Middle frontal gyrus (tissue), 1 donor: ENCODE measurements around the gene DUSP16.
"Not testable (repeated sequence)": the region's sequence is repeated elsewhere in the genome, so short reads cannot be mapped to it uniquely, and the experiment has no call there.

Source experiments
- DNase-seq: peaks from one replicate; pipeline ENCODE4 v3.0.0-alpha.2; 2015; ENCODE audit warnings: low spot score; ENCODE audit errors: extremely low spot score

DUSP16 gene

GRCh38 chr12:12522657-12523056 lies 40.0 kb downstream of the DUSP16 start:
- not testable (repeated sequence) for DNase-seq

GRCh38 chr12:12521888-12522287 lies 40.8 kb downstream of the DUSP16 start:
- DNase-seq = no peak

- peak; percentile 51 for DNase-seq
Measured at GRCh38 chr12:12521044-12521485, 41.6 kb downstream of the DUSP16 start.

GRCh38 chr12:12520273-12520672 lies 42.4 kb downstream of the DUSP16 start:
- DNase-seq = no peak

- no peak for DNase-seq
Measured at GRCh38 chr12:12519354-12519998, 43.2 kb downstream of the DUSP16 start.

- no peak for DNase-seq
Measured at GRCh38 chr12:12518919-12519318, 43.7 kb downstream of the DUSP16 start.

GRCh38 chr12:12518464-12518845 lies 44.2 kb downstream of the DUSP16 start:
- no peak for DNase-seq

- no peak for DNase-seq
Measured at GRCh38 chr12:12513416-12514006, 49.2 kb downstream of the DUSP16 start.

- no peak for DNase-seq
Measured at GRCh38 chr12:12511895-12512711, 50.6 kb downstream of the DUSP16 start.

GRCh38 chr12:12511021-12511783 lies 51.5 kb downstream of the DUSP16 start:
- no peak for DNase-seq

GRCh38 chr12:12510551-12510950 lies 52.1 kb downstream of the DUSP16 start:
- no peak for DNase-seq

- no peak for DNase-seq
Measured at GRCh38 chr12:12510141-12510540, 52.5 kb downstream of the DUSP16 start.

GRCh38 chr12:12508612-12509011 lies 54.1 kb downstream of the DUSP16 start:
- no peak for DNase-seq

GRCh38 chr12:12507121-12507520 lies 55.5 kb downstream of the DUSP16 start:
- no peak for DNase-seq

- no peak for DNase-seq
Measured at GRCh38 chr12:12506496-12506890, 56.2 kb downstream of the DUSP16 start.

- no peak for DNase-seq
Measured at GRCh38 chr12:12505544-12506495, 56.8 kb downstream of the DUSP16 start.

GRCh38 chr12:12503384-12504078 lies 59.1 kb downstream of the DUSP16 start:
- no peak for DNase-seq

GRCh38 chr12:12502815-12503151 lies 59.9 kb downstream of the DUSP16 start:
- DNase-seq = no peak

- not testable (repeated sequence) for DNase-seq
Measured at GRCh38 chr12:12502130-12502814, 60.4 kb downstream of the DUSP16 start.
